Peyer's patch (tissue), 4 donors: ENCODE measurements around the gene PRAMEF11. TPM values are rescaled to one million over a fixed set of nuclear protein-coding genes. Genes with fewer than 3 reads are reported as not detected.

Experiments used
- DNase-seq, 3 donors: peaks; one replicate each; pipeline ENCODE4 v3.0.0-alpha.2; 2017 to 2019
- H3K27ac ChIP-seq, 4 donors: fragments of 200-600 bp; sonication (generic); one replicate each; pipeline ENCODE4 v1.5.1; 2016 to 2019
- H3K27me3 ChIP-seq, 2 donors: fragments of 200-600 bp; sonication (generic); one replicate each; pipeline ENCODE4 v1.5.1; 2019
- H3K36me3 ChIP-seq, 3 donors: fragments of 200-600 bp; sonication (generic); one replicate each; pipeline ENCODE4 v1.5.1; 2016 to 2019
- H3K4me1 ChIP-seq, 4 donors: fragments of 200-600 bp; sonication (generic); one replicate each; pipeline ENCODE4 v1.5.1; 2016 to 2019
- H3K4me3 ChIP-seq, 4 donors: fragments of 200-600 bp; sonication (generic); 1 replicate in 3 of 4; 2 replicates in 1 of 4; pipeline ENCODE4 v1.5.1; 2016 to 2019; ENCODE audit warnings: mild to moderate bottlenecking in 1 of 4
- H3K9me3 ChIP-seq, 4 donors: fragments of 200-600 bp; sonication (generic); one replicate each; pipeline ENCODE4 v1.5.1; 2016 to 2019; ENCODE audit warnings: mild to moderate bottlenecking in 1 of 4
- CTCF ChIP-seq, 6 experiments: fragments of 450-650 bp in 4 of 6; fragments of 200-600 bp in 2 of 6; sonication (generic) in 1 of 6; IDR thresholded peaks; one replicate each; pipeline ENCODE4 v1.5.1; 2017 to 2019; ENCODE audit warnings: antibody characterized with exemption in 6 of 6, mild to moderate bottlenecking in 3 of 6, moderate library complexity in 1 of 6
- POLR2A ChIP-seq, 2 donors: fragments of 450-650 bp; IDR thresholded peaks; one replicate each; pipeline ENCODE4 v1.5.1; 2017; ENCODE audit warnings: antibody characterized with exemption in 2 of 2, mild to moderate bottlenecking in 2 of 2, moderate library complexity in 2 of 2
- total RNA-seq, 4 donors: library from RNA; depleted of rRNA; stranded (reverse); fragments of >200 nt; gene quantifications; one replicate each; pipeline ENCODE4 v1.1.0, GENCODE V29; 2016

The PRAMEF11 gene
- total RNA-seq, 4 donors from 2014 or later = not detected

GRCh38 chr1:12778907-12779306 is 52.3 kb downstream of the PRAMEF11 start:
- H3K9me3 ChIP-seq = peaks cover 0 to 2% (median 0%) of the 10 kb centered on the region in 4 donors
- H3K27ac ChIP-seq = no peak overlapping the region
- no peaks in the 10 kb centered on the region for H3K36me3 ChIP-seq
- H3K27me3 ChIP-seq = no peaks in the 10 kb centered on the region
- TF ChIP-seq CTCF (IDR thresholded peaks at IDR 0.05) (no peak), POLR2A (IDR thresholded peaks at IDR 0.05) (no peak)
- H3K4me1 ChIP-seq = no peaks in the 10 kb centered on the region
- H3K4me3 ChIP-seq = no peak overlapping the region
- no peak for DNase-seq

GRCh38 chr1:12778061-12778460 is 53.1 kb downstream of the PRAMEF11 start:
- Histone ChIP-seq H3K9me3 (no peaks in the 10 kb centered on the region), H3K27me3 (no peaks in the 10 kb centered on the region), H3K36me3 (no peaks in the 10 kb centered on the region), H3K27ac (no peak overlapping the region), H3K4me3 (no peak overlapping the region), H3K4me1 (no peaks in the 10 kb centered on the region)
- no peak for DNase-seq
- TF ChIP-seq CTCF (IDR thresholded peaks at IDR 0.05) (no peak), POLR2A (IDR thresholded peaks at IDR 0.05) (no peak)

GRCh38 chr1:12776801-12777557 is 54.2 kb downstream of the PRAMEF11 start:
- Histone ChIP-seq H3K36me3 (no peaks in the 10 kb centered on the region), H3K27ac (no peak overlapping the region), H3K9me3 (no peaks in the 10 kb centered on the region), H3K27me3 (no peaks in the 10 kb centered on the region), H3K4me1 (no peaks in the 10 kb centered on the region), H3K4me3 (no peak overlapping the region)
- TF ChIP-seq POLR2A (IDR thresholded peaks at IDR 0.05) (no peak), CTCF (IDR thresholded peaks at IDR 0.05) (no peak)
- DNase-seq = no peak

- TF ChIP-seq CTCF (IDR thresholded peaks at IDR 0.05) = no peak
- no peak for TF ChIP-seq POLR2A (IDR thresholded peaks at IDR 0.05)
These were observed 55.8 kb downstream of the PRAMEF11 start for GRCh38 chr1:12775443-12775842.

GRCh38 chr1:12774801-12775345 is 56.3 kb downstream of the PRAMEF11 start:
- TF ChIP-seq POLR2A (IDR thresholded peaks at IDR 0.05) (no peak), CTCF (IDR thresholded peaks at IDR 0.05) (no peak)
- H3K27ac ChIP-seq = no peak overlapping the region
- DNase-seq = no peak
- H3K4me1 ChIP-seq = no peaks in the 10 kb centered on the region
- no peaks in the 10 kb centered on the region for H3K36me3 ChIP-seq
- no peaks in the 10 kb centered on the region for H3K9me3 ChIP-seq
- H3K4me3 ChIP-seq = no peak overlapping the region
- no peaks in the 10 kb centered on the region for H3K27me3 ChIP-seq

More at GRCh38 chr1:12775443-12775842, 55.8 kb downstream of the PRAMEF11 start:
- H3K36me3 ChIP-seq = no peaks in the 10 kb centered on the region
- H3K4me1 ChIP-seq = no peaks in the 10 kb centered on the region
- no peak overlapping the region for H3K27ac ChIP-seq
- no peaks in the 10 kb centered on the region for H3K9me3 ChIP-seq
- no peaks in the 10 kb centered on the region for H3K27me3 ChIP-seq
- H3K4me3 ChIP-seq = no peak overlapping the region
- no peak for DNase-seq

Other genes starting within 250 kb of the PRAMEF11 start
- 100 to 1,000 TPM in 2 of 4 donors, 10 to 100 TPM in 2; 34.7 to 179 (median 108) TPM for gene DHRS3, start 213.2 kb downstream of the PRAMEF11 start, total RNA-seq
- gene AADACL4, start 187.3 kb downstream of the PRAMEF11 start, total RNA-seq = not detected
- not detected for gene AADACL3, start 115.3 kb downstream of the PRAMEF11 start, total RNA-seq
- gene CFAP107, start 85.2 kb downstream of the PRAMEF11 start, total RNA-seq = not detected
- not detected for gene PRAMEF12, start 57.7 kb downstream of the PRAMEF11 start, total RNA-seq
- gene PRAMEF1, start 40.0 kb downstream of the PRAMEF11 start, total RNA-seq = not detected
- gene HNRNPCL1, start 17.3 kb upstream of the PRAMEF11 start, total RNA-seq = not detected
- not detected for gene PRAMEF2, start 25.7 kb upstream of the PRAMEF11 start, total RNA-seq
- gene PRAMEF4, start 54.8 kb upstream of the PRAMEF11 start, total RNA-seq = not detected
- gene PRAMEF10, start 66.9 kb upstream of the PRAMEF11 start, total RNA-seq = not detected
- not detected for gene PRAMEF7, start 85.2 kb upstream of the PRAMEF11 start, total RNA-seq
- not detected for gene PRAMEF6, start 116.2 kb upstream of the PRAMEF11 start, total RNA-seq
- gene PRAMEF27, start 225.2 kb upstream of the PRAMEF11 start, total RNA-seq = not detected
- not detected for gene HNRNPCL3, start 229.4 kb upstream of the PRAMEF11 start, total RNA-seq
- not detected for gene PRAMEF25, start 239.4 kb upstream of the PRAMEF11 start, total RNA-seq